Fibroblast of lung (primary cell): ENCODE data around the gene BAZ2B.

Experiments
- EZH2 ChIP-seq: IDR thresholded peaks from 2 replicates; pipeline ENCODE4 v1.5.1; 2012; ENCODE audit warnings: low read length, control low read depth, mild to moderate bottlenecking; ENCODE audit errors: missing control alignments
- TF ChIP-seq, protein P1 (sequence below), 2 donors: IDR thresholded peaks in 1 of 2; conservative IDR thresholded peaks in 1 of 2; 1 replicate in 1 of 2; 2 replicates in 1 of 2; pipeline ENCODE4 v1.5.1; 2011 to 2012; ENCODE audit warnings: low read length in 2 of 2, control low read depth in 1 of 2, inconsistent platforms in 1 of 2, low read depth in 1 of 2, mild to moderate bottlenecking in 1 of 2

DNA sequence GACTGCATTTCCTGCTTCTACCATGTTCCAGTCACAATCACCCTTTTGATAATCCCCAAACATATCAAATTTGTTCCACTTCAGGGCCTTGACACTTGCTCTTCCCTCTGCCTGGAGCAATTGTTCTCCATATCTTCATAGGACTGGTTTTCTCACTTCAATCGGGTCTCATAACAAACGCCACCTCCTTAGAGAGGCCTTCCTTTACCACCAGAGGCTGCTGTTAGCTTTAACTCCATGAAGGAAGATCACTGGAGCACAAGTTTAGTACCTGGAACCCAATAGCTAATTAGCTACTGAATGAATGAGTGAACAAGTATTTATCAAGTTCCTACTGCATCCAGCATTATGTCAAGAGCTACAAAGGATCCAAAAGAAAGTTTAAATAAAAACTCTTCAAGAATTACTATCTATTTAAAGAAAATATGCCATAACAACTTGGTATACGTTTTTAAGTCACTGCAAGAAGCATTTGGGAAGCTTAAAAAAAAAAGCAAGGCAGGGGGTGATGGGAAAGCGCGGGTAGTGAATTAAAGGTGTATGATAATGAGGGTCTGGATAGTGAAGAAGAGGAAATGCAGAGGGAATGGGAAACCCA lies 58.8 kb downstream of the BAZ2B start:
- TF ChIP-seq, protein P1, sequence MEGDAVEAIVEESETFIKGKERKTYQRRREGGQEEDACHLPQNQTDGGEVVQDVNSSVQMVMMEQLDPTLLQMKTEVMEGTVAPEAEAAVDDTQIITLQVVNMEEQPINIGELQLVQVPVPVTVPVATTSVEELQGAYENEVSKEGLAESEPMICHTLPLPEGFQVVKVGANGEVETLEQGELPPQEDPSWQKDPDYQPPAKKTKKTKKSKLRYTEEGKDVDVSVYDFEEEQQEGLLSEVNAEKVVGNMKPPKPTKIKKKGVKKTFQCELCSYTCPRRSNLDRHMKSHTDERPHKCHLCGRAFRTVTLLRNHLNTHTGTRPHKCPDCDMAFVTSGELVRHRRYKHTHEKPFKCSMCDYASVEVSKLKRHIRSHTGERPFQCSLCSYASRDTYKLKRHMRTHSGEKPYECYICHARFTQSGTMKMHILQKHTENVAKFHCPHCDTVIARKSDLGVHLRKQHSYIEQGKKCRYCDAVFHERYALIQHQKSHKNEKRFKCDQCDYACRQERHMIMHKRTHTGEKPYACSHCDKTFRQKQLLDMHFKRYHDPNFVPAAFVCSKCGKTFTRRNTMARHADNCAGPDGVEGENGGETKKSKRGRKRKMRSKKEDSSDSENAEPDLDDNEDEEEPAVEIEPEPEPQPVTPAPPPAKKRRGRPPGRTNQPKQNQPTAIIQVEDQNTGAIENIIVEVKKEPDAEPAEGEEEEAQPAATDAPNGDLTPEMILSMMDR (conservative IDR thresholded peaks at IDR 0.05 in 1 of 2, IDR thresholded peaks at IDR 0.05 in 1 of 2; ENCODE audit: low read depth in 1 of 2, low read length in 2 of 2): peak in 1 of 2 donors; percentile 30
- TF ChIP-seq EZH2: no peak
